ENCODE results near the gene SNX5.
A peak's percentile ranks its signal among the peaks of the same experiment; 100 is the strongest.

Gene SNX5

DNA sequence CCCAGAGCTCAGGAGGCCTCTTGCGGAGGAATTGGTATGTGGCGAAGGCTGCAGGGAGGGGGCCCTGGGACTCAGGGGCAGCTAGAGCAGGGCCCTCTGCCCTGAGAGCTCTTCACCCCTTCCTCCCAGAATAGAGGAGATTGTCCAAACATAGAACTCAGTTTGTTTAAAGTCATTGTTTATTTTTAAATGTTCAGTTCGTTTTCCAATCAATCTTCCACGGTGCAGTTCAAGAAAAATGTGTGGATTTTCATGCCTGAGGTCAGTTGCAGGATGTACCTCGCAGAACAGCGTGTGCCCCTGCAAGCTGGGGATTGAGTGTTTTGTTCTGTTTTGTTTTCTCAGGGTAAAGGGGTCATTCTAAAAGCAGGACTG lies 37.4 kb upstream of the SNX5 start:
- H2AFZ ChIP-seq (ENCODE audit: low read length, unreplicated experiment): no peak overlapping the region
- H3K4me1 ChIP-seq (ENCODE audit: control insufficient read depth, insufficient read depth, low read length, unreplicated experiment): peaks cover 4% of the 10 kb centered on the region
- H3K79me2 ChIP-seq (ENCODE audit: control insufficient read depth, insufficient read depth, low read length, unreplicated experiment): no peaks in the 10 kb centered on the region
- H3K27ac ChIP-seq (ENCODE audit: low read depth, low read length): no peak overlapping the region
- H3K27me3 ChIP-seq (ENCODE audit: insufficient read depth, low read length): no peaks in the 10 kb centered on the region
- H3K4me3 ChIP-seq (ENCODE audit: low read depth, low read length): no peak overlapping the region
- no peaks in the 10 kb centered on the region for H3K36me3 ChIP-seq (ENCODE audit: insufficient read depth, low read length)

DNA sequence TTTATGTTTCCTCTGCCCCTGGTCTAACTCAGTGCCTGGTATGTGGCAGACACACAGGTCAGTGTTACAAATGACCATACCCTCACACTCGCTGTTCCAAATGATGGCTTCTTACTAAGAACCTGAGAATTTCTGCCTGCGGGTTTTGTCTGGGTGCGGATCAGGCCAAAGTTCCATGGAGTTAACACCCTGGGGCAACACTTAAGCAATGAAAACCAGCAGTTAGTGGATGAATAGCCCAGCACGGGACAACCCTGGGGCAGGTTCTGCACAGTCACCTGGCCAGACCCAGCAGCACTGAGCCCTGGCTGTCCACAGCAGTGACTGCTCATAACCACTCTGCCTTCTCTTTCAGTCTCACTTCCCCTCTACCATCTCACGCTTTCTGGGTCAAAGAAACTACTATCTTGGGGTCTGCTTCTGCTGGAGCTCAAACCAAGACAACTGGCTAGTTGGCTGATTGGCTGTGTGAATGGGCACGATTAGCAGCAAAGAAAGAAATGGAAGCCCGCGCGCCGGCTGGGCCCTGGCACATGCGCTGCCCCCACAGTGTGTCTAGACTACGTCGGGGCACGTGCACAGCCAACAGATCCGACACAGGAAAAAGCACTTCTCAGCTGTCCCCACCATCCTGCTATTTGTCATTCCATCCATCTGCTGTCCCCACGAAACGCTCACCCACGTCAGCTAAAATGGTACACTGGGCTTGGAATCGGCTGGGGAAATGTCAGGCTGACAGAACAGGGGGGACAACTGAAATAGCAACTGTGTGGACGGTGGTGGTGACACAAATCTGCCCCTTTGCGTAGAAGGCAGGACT lies 36.8 kb upstream of the SNX5 start:
- Histone ChIP-seq H3K36me3 (ENCODE audit: insufficient read depth, low read length) (no peaks in the 10 kb centered on the region), H2AFZ (ENCODE audit: low read length, unreplicated experiment) (no peak overlapping the region), H3K27me3 (ENCODE audit: insufficient read depth, low read length) (no peaks in the 10 kb centered on the region), H3K27ac (ENCODE audit: low read depth, low read length) (no peak overlapping the region), H3K4me3 (ENCODE audit: low read depth, low read length) (no peak overlapping the region), H3K79me2 (ENCODE audit: control insufficient read depth, insufficient read depth, low read length, unreplicated experiment) (no peaks in the 10 kb centered on the region), H3K4me1 (ENCODE audit: control insufficient read depth, insufficient read depth, low read length, unreplicated experiment) (peaks cover 4% of the 10 kb centered on the region)

GRCh38 chr20:18004384-18005031 lies 35.9 kb upstream of the SNX5 start:
- Histone ChIP-seq H3K27me3 (ENCODE audit: insufficient read depth, low read length) (no peaks in the 10 kb centered on the region), H3K27ac (ENCODE audit: low read depth, low read length) (no peak overlapping the region), H3K4me3 (ENCODE audit: low read depth, low read length) (no peak overlapping the region), H3K79me2 (ENCODE audit: control insufficient read depth, insufficient read depth, low read length, unreplicated experiment) (no peaks in the 10 kb centered on the region), H2AFZ (ENCODE audit: low read length, unreplicated experiment) (no peak overlapping the region), H3K36me3 (ENCODE audit: insufficient read depth, low read length) (no peaks in the 10 kb centered on the region), H3K4me1 (ENCODE audit: control insufficient read depth, insufficient read depth, low read length, unreplicated experiment) (peaks cover 4% of the 10 kb centered on the region)

GRCh38 chr20:18003897-18004296 lies 35.3 kb upstream of the SNX5 start:
- no peak overlapping the region for H2AFZ ChIP-seq (ENCODE audit: low read length, unreplicated experiment)
- no peaks in the 10 kb centered on the region for H3K79me2 ChIP-seq (ENCODE audit: control insufficient read depth, insufficient read depth, low read length, unreplicated experiment)
- H3K27ac ChIP-seq (ENCODE audit: low read depth, low read length): no peak overlapping the region
- H3K27me3 ChIP-seq (ENCODE audit: insufficient read depth, low read length): no peaks in the 10 kb centered on the region
- H3K4me3 ChIP-seq (ENCODE audit: low read depth, low read length): no peak overlapping the region
- H3K4me1 ChIP-seq (ENCODE audit: control insufficient read depth, insufficient read depth, low read length, unreplicated experiment): peaks cover 4% of the 10 kb centered on the region
- no peaks in the 10 kb centered on the region for H3K36me3 ChIP-seq (ENCODE audit: insufficient read depth, low read length)

- Histone ChIP-seq H3K27ac (ENCODE audit: low read depth, low read length) (no peak overlapping the region), H3K27me3 (ENCODE audit: insufficient read depth, low read length) (no peaks in the 10 kb centered on the region), H3K4me3 (ENCODE audit: low read depth, low read length) (no peak overlapping the region), H3K36me3 (ENCODE audit: insufficient read depth, low read length) (no peaks in the 10 kb centered on the region), H2AFZ (ENCODE audit: low read length, unreplicated experiment) (no peak overlapping the region), H3K4me1 (ENCODE audit: control insufficient read depth, insufficient read depth, low read length, unreplicated experiment) (peaks cover 6% of the 10 kb centered on the region), H3K79me2 (ENCODE audit: control insufficient read depth, insufficient read depth, low read length, unreplicated experiment) (no peaks in the 10 kb centered on the region)
Observed at GRCh38 chr20:18001131-18001921, 32.7 kb upstream of the SNX5 start.

- Histone ChIP-seq H3K36me3 (ENCODE audit: insufficient read depth, low read length) (no peaks in the 10 kb centered on the region), H3K4me1 (ENCODE audit: control insufficient read depth, insufficient read depth, low read length, unreplicated experiment) (peaks cover 10% of the 10 kb centered on the region), H3K27ac (ENCODE audit: low read depth, low read length) (no peak overlapping the region), H2AFZ (ENCODE audit: low read length, unreplicated experiment) (no peak overlapping the region), H3K27me3 (ENCODE audit: insufficient read depth, low read length) (no peaks in the 10 kb centered on the region), H3K4me3 (ENCODE audit: low read depth, low read length) (no peak overlapping the region), H3K79me2 (ENCODE audit: control insufficient read depth, insufficient read depth, low read length, unreplicated experiment) (no peaks in the 10 kb centered on the region)
Observed at GRCh38 chr20:17999566-17999965, 31.0 kb upstream of the SNX5 start.

DNA sequence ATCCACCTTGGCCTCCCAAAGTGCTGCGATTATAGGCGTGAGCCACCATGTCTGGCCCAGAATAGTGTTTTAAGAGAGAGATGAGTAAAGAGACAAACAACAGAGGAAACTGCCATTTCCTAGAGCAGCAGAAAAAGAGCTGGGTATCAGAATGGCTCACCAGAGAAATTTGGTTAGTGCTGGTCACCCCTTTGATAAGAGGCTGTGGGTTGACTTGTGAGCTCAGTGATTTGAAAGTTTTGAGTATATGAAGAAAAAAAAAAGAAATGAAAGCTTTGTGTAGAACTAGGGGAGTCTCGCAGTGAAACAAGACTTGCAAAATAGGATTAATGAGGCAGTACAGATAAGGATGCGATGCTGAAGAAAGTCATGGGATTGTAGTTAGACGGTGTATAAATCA lies 29.9 kb upstream of the SNX5 start:
- no peak overlapping the region for H3K27ac ChIP-seq (ENCODE audit: low read depth, low read length)
- H3K79me2 ChIP-seq (ENCODE audit: control insufficient read depth, insufficient read depth, low read length, unreplicated experiment): no peaks in the 10 kb centered on the region
- H3K36me3 ChIP-seq (ENCODE audit: insufficient read depth, low read length): no peaks in the 10 kb centered on the region
- H3K4me1 ChIP-seq (ENCODE audit: control insufficient read depth, insufficient read depth, low read length, unreplicated experiment): peaks cover 11% of the 10 kb centered on the region
- no peak overlapping the region for H3K4me3 ChIP-seq (ENCODE audit: low read depth, low read length)
- no peak overlapping the region for H2AFZ ChIP-seq (ENCODE audit: low read length, unreplicated experiment)
- H3K27me3 ChIP-seq (ENCODE audit: insufficient read depth, low read length): no peaks in the 10 kb centered on the region

GRCh38 chr20:17995967-17996819 lies 27.6 kb upstream of the SNX5 start:
- Histone ChIP-seq H3K4me3 (ENCODE audit: low read depth, low read length) (no peak overlapping the region), H3K27me3 (ENCODE audit: insufficient read depth, low read length) (no peaks in the 10 kb centered on the region), H3K4me1 (ENCODE audit: control insufficient read depth, insufficient read depth, low read length, unreplicated experiment) (peaks cover 17% of the 10 kb centered on the region), H3K27ac (ENCODE audit: low read depth, low read length) (no peak overlapping the region), H3K36me3 (ENCODE audit: insufficient read depth, low read length) (no peaks in the 10 kb centered on the region), H3K79me2 (ENCODE audit: control insufficient read depth, insufficient read depth, low read length, unreplicated experiment) (no peaks in the 10 kb centered on the region), H2AFZ (ENCODE audit: low read length, unreplicated experiment) (peak overlapping the region; percentile 83)

DNA sequence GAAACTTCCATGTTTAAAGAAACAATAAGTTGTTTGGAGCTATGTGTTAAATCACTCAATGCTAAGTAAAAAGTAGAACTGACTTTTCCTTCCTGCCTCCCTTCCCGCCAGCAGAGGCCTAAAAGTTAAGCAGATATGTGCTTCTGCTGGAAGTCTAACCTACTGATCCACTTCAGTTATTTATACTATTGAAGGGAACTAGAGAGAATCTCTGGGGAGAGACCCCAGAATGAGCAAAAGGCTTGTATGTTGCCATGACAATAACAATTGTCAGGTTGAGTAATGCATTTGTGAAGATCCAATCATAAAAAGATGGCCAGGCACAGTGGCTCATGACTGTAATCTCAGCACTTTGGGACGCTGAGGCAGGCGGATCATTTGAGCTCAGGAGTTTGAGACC lies 25.0 kb upstream of the SNX5 start:
- no peaks in the 10 kb centered on the region for H3K79me2 ChIP-seq (ENCODE audit: control insufficient read depth, insufficient read depth, low read length, unreplicated experiment)
- no peak overlapping the region for H3K4me3 ChIP-seq (ENCODE audit: low read depth, low read length)
- no peak overlapping the region for H2AFZ ChIP-seq (ENCODE audit: low read length, unreplicated experiment)
- H3K27ac ChIP-seq (ENCODE audit: low read depth, low read length): peak overlapping the region; percentile 50
- H3K27me3 ChIP-seq (ENCODE audit: insufficient read depth, low read length): no peaks in the 10 kb centered on the region
- H3K4me1 ChIP-seq (ENCODE audit: control insufficient read depth, insufficient read depth, low read length, unreplicated experiment): peaks cover 17% of the 10 kb centered on the region
- H3K36me3 ChIP-seq (ENCODE audit: insufficient read depth, low read length): peaks cover 15% of the 10 kb centered on the region

DNA sequence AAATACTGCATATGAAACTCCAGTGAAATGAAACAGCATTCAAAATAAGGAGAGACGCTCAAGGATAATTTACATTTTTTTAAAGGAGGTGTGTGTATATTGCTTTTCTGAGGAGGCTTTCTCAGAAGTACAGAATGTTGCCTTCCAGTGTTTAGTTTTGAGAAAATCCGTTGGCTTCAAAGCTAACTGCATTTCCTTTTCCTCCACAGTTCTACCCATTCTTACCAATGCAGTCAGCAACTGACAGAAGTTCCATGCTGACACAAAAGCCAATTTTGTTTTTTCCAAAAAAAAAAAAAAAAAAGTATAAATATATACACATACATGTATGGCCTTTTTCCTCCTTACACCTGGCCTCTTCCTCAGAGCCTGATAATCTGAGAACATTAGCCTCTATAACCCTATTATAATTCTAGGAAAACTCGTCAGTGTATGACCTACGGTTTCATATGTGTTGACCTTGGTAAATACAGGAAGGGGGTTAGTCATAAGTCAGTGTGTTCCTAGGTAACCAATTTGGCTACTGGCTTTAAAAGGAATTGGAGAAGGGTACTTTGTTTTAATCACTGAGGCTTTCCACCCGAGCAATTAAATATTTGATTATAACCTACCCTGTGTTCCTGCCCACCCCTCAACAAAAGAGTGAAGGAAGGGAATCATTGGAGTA lies 24.4 kb upstream of the SNX5 start:
- Histone ChIP-seq H2AFZ (ENCODE audit: low read length, unreplicated experiment) (no peak overlapping the region), H3K4me3 (ENCODE audit: low read depth, low read length) (no peak overlapping the region), H3K79me2 (ENCODE audit: control insufficient read depth, insufficient read depth, low read length, unreplicated experiment) (no peaks in the 10 kb centered on the region), H3K27me3 (ENCODE audit: insufficient read depth, low read length) (no peaks in the 10 kb centered on the region), H3K4me1 (ENCODE audit: control insufficient read depth, insufficient read depth, low read length, unreplicated experiment) (peaks cover 17% of the 10 kb centered on the region), H3K27ac (ENCODE audit: low read depth, low read length) (peak overlapping the region; percentile 50), H3K36me3 (ENCODE audit: insufficient read depth, low read length) (peaks cover 15% of the 10 kb centered on the region)
